ENCODE results near the gene USP6NL. TPM values are rescaled to one million over a fixed set of nuclear protein-coding genes. Genes with fewer than 3 reads are reported as not detected.

The USP6NL gene
- total and polyA plus RNA-seq, 10 of the 15 experiments (the other 5 are each of a cell fraction or from before 2014, with no cell fraction given), result 4.0 to 27.7 (median 18.2) TPM

DNA sequence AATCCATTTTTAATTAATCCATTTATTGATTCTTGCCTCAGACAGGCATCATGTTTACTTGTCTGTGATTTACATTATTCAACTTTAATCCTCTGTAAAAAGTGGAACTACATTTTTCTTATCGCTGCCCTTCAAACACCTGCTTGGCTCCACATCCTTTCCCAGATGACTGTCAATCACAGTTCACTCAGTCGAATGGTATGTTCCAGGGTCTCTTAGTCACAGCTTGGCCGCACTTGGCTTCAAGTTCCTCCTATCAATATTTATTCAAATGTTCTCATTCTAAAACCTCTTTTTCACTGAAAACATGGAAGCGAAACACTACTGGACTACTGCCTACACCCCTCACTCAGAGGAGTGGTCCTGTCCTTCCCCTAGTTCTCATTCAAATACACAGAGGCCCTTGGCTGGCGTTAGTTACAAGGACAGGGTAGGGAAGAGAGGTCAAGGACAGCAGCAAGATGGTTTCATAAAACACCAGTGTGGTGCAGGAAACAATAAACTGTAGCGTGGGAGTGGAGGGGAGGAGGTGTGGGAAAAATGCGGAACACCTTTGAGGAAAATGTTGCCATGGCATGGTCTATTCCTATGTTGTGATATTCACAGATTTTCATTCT is 143.2 kb downstream of the USP6NL start:
- TF ChIP-seq, protein P1, sequence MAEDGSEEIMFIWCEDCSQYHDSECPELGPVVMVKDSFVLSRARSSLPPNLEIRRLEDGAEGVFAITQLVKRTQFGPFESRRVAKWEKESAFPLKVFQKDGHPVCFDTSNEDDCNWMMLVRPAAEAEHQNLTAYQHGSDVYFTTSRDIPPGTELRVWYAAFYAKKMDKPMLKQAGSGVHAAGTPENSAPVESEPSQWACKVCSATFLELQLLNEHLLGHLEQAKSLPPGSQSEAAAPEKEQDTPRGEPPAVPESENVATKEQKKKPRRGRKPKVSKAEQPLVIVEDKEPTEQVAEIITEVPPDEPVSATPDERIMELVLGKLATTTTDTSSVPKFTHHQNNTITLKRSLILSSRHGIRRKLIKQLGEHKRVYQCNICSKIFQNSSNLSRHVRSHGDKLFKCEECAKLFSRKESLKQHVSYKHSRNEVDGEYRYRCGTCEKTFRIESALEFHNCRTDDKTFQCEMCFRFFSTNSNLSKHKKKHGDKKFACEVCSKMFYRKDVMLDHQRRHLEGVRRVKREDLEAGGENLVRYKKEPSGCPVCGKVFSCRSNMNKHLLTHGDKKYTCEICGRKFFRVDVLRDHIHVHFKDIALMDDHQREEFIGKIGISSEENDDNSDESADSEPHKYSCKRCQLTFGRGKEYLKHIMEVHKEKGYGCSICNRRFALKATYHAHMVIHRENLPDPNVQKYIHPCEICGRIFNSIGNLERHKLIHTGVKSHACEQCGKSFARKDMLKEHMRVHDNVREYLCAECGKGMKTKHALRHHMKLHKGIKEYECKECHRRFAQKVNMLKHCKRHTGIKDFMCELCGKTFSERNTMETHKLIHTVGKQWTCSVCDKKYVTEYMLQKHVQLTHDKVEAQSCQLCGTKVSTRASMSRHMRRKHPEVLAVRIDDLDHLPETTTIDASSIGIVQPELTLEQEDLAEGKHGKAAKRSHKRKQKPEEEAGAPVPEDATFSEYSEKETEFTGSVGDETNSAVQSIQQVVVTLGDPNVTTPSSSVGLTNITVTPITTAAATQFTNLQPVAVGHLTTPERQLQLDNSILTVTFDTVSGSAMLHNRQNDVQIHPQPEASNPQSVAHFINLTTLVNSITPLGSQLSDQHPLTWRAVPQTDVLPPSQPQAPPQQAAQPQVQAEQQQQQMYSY (CRISPR knock-in tag; IDR thresholded peaks at IDR 0.05), result no peak
- no peak for TF ChIP-seq BHLHE40 (IDR thresholded peaks at IDR 0.05; ENCODE audit: borderline replicate concordance in 1 of 2, low read depth in 2 of 2, low read length in 1 of 2)
- no peak for TF ChIP-seq SMARCA5 (IDR thresholded peaks at IDR 0.05)
- FAIRE-seq (no peak), DNase-seq (ENCODE audit: low read depth, low spot score) (no peak), ATAC-seq (no peak)
- RAD21 ChIA-PET (ENCODE audit: unreplicated experiment), result no interaction called here
- whole genome bisulfite sequencing (ENCODE audit: insufficient coverage, insufficient replicate concordance, low lambda C conversion rate, missing lambda C conversion rate), result 86% methylated on average over 7 of the region's 7 CpGs
- Histone ChIP-seq H3K9me3 (replicated peaks; ENCODE audit: control insufficient read depth, insufficient read depth, low read length) (no peaks in the 10 kb centered on the region), H2AFZ (ENCODE audit: control insufficient read depth, low read depth, low read length) (no peak overlapping the region), H4K20me1 (ENCODE audit: control insufficient read depth, insufficient read depth) (no peaks in the 10 kb centered on the region), H3K27me3 (replicated peaks in 1 of 2; ENCODE audit: control insufficient read depth in 2 of 2, insufficient read depth in 2 of 2, low read length in 1 of 2) (no peaks in the 10 kb centered on the region), H3K4me3 (no peak overlapping the region), H3K36me3 (ENCODE audit: control insufficient read depth in 2 of 2, insufficient read depth in 2 of 2, low read length in 1 of 2) (peaks cover 1 to 20% of the 10 kb centered on the region in 2 experiments), H3K9ac (ENCODE audit: control insufficient read depth, insufficient read depth, low read length) (no peak overlapping the region), H3K4me1 (ENCODE audit: control insufficient read depth, insufficient read depth, low read length) (no peaks in the 10 kb centered on the region), H3K27ac (ENCODE audit: control insufficient read depth, insufficient read depth) (no peak overlapping the region), H3K79me2 (ENCODE audit: control insufficient read depth, insufficient read depth, low read length) (no peaks in the 10 kb centered on the region), H3K4me2 (ENCODE audit: control insufficient read depth, insufficient read depth) (no peak overlapping the region)
- no TSS peak for BruUV-seq (replicated peaks)
- in situ Hi-C loops (cut with MboI) (loop anchor here (25.0 kb wide), 1 partner anchor 356 kb away; no protein-coding TSS in a partner anchor), intact Hi-C loops (cut with micrococcal nuclease; ENCODE audit: unreplicated experiment) (no loop called here)
- CTCF ChIA-PET, result interaction anchor here (0.6 kb wide), 1 partner anchor 35 kb away, joined by 3 read pairs; no protein-coding TSS in a partner anchor
- SMC1A ChIA-PET (ENCODE audit: uncharacterized antibody, unreplicated experiment), result no interaction called here
- POLR2A ChIA-PET, result interaction anchor here (0.5 kb wide), 1 partner anchor 1411 kb away, joined by 3 read pairs; no protein-coding TSS in a partner anchor

Data from GM12878 (cell line).